ENCODE measurements around the gene PLA2G4E. TPM values are rescaled to one million over a fixed set of nuclear protein-coding genes. Genes with fewer than 3 reads are reported as not detected.

PLA2G4E gene
- polyA plus RNA-seq, 2 of the 4 experiments (the other 2 are of a cell fraction): 0.01 TPM; not detected in 1

DNA sequence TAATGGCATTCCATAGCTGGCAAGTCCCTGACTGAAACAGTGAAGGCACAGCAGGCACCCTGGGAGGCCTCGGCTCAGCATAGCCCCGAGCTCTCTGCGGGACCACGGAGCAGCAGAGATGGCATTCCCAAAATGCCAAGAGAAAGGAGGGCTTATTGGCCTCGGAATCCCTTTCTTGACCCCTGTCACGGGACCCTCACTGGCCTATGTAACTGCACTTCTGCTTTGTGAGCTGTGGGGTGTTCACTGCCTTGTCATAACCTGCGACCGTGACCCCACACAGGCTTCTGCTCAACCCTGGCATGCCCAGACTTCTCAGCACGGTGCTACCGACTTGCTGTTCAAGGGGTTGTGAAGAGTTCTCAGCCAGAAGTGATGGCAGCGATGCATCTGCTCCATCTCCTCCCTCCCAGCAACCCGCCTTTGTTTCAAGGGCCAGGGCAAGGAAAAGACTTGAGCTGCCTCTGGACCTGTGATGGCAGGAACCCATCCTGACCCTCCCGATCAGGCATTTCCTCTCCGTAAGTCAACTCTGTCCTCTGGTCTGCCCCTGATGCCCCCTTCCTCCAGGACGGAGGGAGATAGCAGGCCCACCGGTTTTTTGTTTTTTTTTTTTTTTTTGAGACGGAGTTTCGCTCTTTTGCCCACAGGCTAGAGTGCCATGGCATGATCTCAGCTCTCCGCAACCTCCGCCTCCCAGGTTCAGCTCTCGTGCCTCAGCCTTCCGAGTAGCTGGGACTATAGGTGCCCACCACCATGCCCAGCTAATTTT, 79.0 kb downstream of the PLA2G4E start:
- Histone ChIP-seq H3K4me1 (peaks cover 39% of the 10 kb centered on the region), H3K27ac (peak overlapping the region in 1 of 2 experiments; percentile 83; a peak in 1 of 6 replicates), H3K9me3 (no peaks in the 10 kb centered on the region), H3K4me2 (no peak overlapping the region), H3K4me3 (no peak overlapping the region)
- CTCF ChIA-PET: interaction anchor here (1.2 to 2.0 kb wide), 3 partner anchors 11 to 47 kb away, joined by 3 to 7 read pairs (median 3); no protein-coding TSS in a partner anchor
- TF ChIP-seq POLR2AphosphoS2 (conservative IDR thresholded peaks at IDR 0.05; ENCODE audit: low read length) (no peak), EHMT2 (IDR thresholded peaks at IDR 0.05; ENCODE audit: low read depth) (no peak), ESRRA (IDR thresholded peaks at IDR 0.05; ENCODE audit: borderline replicate concordance, low read length) (no peak), ZC3H11A (IDR thresholded peaks at IDR 0.05) (no peak), NPAS2 (CRISPR knock-in tag; IDR thresholded peaks at IDR 0.05; ENCODE audit: borderline replicate concordance) (no peak)
- TF ChIP-seq, protein P1, sequence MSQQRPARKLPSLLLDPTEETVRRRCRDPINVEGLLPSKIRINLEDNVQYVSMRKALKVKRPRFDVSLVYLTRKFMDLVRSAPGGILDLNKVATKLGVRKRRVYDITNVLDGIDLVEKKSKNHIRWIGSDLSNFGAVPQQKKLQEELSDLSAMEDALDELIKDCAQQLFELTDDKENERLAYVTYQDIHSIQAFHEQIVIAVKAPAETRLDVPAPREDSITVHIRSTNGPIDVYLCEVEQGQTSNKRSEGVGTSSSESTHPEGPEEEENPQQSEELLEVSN (IDR thresholded peaks at IDR 0.05; ENCODE audit: borderline replicate concordance, low read depth): no peak
- TF ChIP-seq, protein P2, sequence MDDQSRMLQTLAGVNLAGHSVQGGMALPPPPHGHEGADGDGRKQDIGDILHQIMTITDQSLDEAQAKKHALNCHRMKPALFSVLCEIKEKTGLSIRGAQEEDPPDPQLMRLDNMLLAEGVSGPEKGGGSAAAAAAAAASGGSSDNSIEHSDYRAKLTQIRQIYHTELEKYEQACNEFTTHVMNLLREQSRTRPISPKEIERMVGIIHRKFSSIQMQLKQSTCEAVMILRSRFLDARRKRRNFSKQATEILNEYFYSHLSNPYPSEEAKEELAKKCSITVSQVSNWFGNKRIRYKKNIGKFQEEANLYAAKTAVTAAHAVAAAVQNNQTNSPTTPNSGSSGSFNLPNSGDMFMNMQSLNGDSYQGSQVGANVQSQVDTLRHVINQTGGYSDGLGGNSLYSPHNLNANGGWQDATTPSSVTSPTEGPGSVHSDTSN (IDR thresholded peaks at IDR 0.05): no peak
- TF ChIP-seq, protein P3, sequence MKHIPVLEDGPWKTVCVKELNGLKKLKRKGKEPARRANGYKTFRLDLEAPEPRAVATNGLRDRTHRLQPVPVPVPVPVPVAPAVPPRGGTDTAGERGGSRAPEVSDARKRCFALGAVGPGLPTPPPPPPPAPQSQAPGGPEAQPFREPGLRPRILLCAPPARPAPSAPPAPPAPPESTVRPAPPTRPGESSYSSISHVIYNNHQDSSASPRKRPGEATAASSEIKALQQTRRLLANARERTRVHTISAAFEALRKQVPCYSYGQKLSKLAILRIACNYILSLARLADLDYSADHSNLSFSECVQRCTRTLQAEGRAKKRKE (CRISPR knock-in tag; IDR thresholded peaks at IDR 0.05; ENCODE audit: low read depth): no peak
- DNase-seq (ENCODE audit: low read depth in 1 of 2, low spot score in 1 of 2) (no peak), ATAC-seq (no peak), FAIRE-seq (no peak)
- WGBS (ENCODE audit: missing lambda C conversion rate): 94% methylated on average over 22 of the region's 22 CpGs
- POLR2A ChIA-PET: no interaction called here

DNA sequence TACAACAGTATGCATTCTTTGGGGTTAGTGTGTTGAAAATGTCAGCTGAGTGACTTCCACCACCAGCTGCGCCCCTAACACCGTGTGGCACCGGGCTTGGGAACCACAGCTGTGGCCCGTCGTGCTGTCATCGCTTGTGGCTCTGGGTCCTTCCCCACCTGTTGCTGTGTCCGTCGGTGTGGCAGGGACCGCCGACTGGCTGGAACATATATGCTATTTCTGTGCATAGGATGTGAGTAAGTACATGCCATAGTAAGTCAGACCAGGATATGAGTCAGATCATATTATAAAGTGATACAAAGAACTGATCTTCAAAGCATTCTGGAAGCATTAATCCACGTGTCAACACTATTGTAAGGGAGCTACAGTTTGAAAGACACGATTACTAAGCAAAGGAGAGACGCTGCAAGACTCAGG, 80.4 kb downstream of the PLA2G4E start:
- DNase-seq (ENCODE audit: low read depth in 1 of 2, low spot score in 1 of 2) (peak in 1 of 2 experiments; percentile 38), FAIRE-seq (no peak), ATAC-seq (peak; percentile 31 to 54; a peak in 3 of 6 replicates)
- WGBS (ENCODE audit: missing lambda C conversion rate): 48% methylated on average over 13 of the region's 13 CpGs
- POLR2A ChIA-PET: interaction anchor here (0.8 to 1.0 kb wide), 2 partner anchors 10 to 13 kb away, joined by 3 to 4 read pairs; no protein-coding TSS in a partner anchor
- no peak overlapping the region for H3K4me3 ChIP-seq
- H3K4me2 ChIP-seq: peak overlapping the region; percentile 35; the same call in 2 of the 3 replicates
- TF ChIP-seq FOSL2 (IDR thresholded peaks at IDR 0.05) (no peak), FOSL2 (CRISPR knock-in tag; IDR thresholded peaks at IDR 0.05) (peak; percentile 63), JUNB (IDR thresholded peaks at IDR 0.05) (0 out of 2 replicates have a peak, but pooled peaks have one; percentile 32), RCOR1 (IDR thresholded peaks at IDR 0.05; ENCODE audit: low read depth, low read length) (no peak), PHF8 (IDR thresholded peaks at IDR 0.05; ENCODE audit: borderline replicate concordance, low read depth) (no peak), NR3C1 (IDR thresholded peaks at IDR 0.05) (no peak), CEBPB (IDR thresholded peaks at IDR 0.05) (no peak)
- TF ChIP-seq, protein P4, sequence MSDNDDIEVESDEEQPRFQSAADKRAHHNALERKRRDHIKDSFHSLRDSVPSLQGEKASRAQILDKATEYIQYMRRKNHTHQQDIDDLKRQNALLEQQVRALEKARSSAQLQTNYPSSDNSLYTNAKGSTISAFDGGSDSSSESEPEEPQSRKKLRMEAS (IDR thresholded peaks at IDR 0.05): peak; percentile 24; the same call in 1 of the 2 replicates
- H3K9me3 ChIP-seq: no peaks in the 10 kb centered on the region
- peaks cover 39% of the 10 kb centered on the region for H3K4me1 ChIP-seq
- CTCF ChIA-PET: interaction anchor here (1.0 to 1.3 kb wide), 3 partner anchors 14 to 144 kb away, joined by 3 to 5 read pairs (median 3); partner anchors contain the start of gene EHD4
- H3K27ac ChIP-seq: peak overlapping the region in 1 of 2 experiments; percentile 67; a peak in 3 of 6 replicates

DNA sequence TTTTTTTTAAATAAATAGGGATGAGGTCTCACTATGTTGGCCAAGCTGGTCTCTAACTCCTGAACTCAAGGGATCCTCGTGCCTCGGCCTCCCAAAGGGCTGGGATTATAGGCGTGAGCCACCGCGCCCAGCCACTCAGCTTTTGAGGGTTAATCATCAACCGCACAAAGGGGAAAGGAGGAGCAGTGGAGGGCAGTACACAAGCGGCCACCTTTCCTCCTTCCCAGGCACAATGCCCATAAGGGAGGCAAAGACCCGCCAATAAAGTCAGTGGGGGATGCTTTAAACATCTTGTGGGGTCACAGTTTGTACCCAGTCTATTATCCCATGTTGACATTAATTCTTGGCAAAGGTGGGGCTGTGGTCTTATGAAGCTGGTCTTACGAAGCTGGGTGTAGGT, 80.9 kb downstream of the PLA2G4E start:
- CTCF ChIA-PET: interaction anchor here (1.0 to 1.1 kb wide), 2 partner anchors 33 to 144 kb away, joined by 3 to 5 read pairs; partner anchors contain the start of gene EHD4
- H3K9me3 ChIP-seq: no peaks in the 10 kb centered on the region
- ATAC-seq (no peak), DNase-seq (ENCODE audit: low read depth in 1 of 2, low spot score in 1 of 2) (no peak), FAIRE-seq (no peak)
- POLR2A ChIA-PET: interaction anchor here (1.0 kb wide), 1 partner anchor 9 kb away, joined by 4 read pairs; no protein-coding TSS in a partner anchor
- TF ChIP-seq KDM5A (IDR thresholded peaks at IDR 0.05) (no peak), POLR2AphosphoS2 (conservative IDR thresholded peaks at IDR 0.05; ENCODE audit: low read length) (no peak), PHF8 (IDR thresholded peaks at IDR 0.05; ENCODE audit: borderline replicate concordance, low read depth) (no peak), RCOR1 (IDR thresholded peaks at IDR 0.05; ENCODE audit: low read depth, low read length) (no peak), FOSB (CRISPR knock-in tag; IDR thresholded peaks at IDR 0.05) (no peak)
- TF ChIP-seq, protein P5, sequence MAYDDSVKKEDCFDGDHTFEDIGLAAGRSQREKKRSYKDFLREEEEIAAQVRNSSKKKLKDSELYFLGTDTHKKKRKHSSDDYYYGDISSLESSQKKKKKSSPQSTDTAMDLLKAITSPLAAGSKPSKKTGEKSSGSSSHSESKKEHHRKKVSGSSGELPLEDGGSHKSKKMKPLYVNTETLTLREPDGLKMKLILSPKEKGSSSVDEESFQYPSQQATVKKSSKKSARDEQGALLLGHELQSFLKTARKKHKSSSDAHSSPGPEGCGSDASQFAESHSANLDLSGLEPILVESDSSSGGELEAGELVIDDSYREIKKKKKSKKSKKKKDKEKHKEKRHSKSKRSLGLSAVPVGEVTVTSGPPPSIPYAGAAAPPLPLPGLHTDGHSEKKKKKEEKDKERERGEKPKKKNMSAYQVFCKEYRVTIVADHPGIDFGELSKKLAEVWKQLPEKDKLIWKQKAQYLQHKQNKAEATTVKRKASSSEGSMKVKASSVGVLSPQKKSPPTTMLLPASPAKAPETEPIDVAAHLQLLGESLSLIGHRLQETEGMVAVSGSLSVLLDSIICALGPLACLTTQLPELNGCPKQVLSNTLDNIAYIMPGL (CRISPR knock-in tag; IDR thresholded peaks at IDR 0.05; ENCODE audit: borderline replicate concordance): no peak
- H3K4me1 ChIP-seq: peaks cover 38% of the 10 kb centered on the region
- H3K27ac ChIP-seq: peak overlapping the region in 1 of 2 experiments; percentile 67; a peak in 3 of 6 replicates
- 90% methylated on average over 9 of the region's 9 CpGs for WGBS (ENCODE audit: missing lambda C conversion rate)
- H3K4me3 ChIP-seq: no peak overlapping the region
- peak overlapping the region; percentile 35; the same call in 1 of the 3 replicates for H3K4me2 ChIP-seq
